HG03520 (cell line): ENCODE results near the gene PNPLA2.

Experiments used
- ATAC-seq: cut with Tn5 transposase; IDR thresholded peaks from one replicate; pipeline ENCODE4 v1.9.1; 2021; ENCODE audit warnings: mild to moderate bottlenecking, moderate library complexity; ENCODE audit not compliant: unreplicated experiment

The PNPLA2 gene

DNA sequence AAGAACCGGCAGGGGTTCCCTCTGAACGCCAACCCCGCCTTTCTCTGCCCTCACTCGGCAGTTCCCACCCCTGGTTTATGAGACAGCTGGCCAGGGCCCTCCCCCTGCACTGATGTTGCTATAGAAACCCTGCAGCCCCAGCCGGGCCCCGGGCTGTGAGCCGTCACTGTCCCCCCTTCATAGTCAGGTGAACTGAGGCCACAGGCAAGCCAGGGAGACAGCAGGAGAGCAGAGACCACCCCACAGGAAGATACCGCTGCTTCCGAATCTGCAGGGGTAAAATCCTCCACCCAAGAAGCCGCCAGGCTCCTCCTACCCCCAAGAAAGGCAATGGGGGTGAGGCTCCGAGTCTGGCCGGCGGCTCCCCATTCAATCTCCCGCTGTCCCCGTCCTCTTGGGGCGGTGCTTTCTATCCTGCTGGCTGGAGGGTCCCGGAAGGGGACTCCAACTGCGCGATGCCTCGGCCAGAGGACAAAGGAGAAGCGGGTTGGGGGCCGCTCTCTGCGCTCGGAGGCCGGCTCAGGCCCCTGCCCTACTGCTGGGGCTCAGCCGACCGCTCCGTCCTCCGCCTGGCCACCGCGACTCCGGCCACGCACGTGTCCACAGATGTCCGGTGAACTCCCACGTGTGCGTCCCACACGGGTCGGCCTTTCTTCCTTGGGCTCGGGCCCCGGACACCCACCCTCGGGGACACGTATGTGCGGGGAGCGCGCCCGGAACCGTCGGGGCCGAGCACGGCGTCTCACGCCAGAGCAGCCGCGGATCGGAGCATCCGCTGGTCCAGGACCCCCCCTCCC, 21.2 kb upstream of the PNPLA2 start:
- ATAC-seq = peak; percentile 39

DNA sequence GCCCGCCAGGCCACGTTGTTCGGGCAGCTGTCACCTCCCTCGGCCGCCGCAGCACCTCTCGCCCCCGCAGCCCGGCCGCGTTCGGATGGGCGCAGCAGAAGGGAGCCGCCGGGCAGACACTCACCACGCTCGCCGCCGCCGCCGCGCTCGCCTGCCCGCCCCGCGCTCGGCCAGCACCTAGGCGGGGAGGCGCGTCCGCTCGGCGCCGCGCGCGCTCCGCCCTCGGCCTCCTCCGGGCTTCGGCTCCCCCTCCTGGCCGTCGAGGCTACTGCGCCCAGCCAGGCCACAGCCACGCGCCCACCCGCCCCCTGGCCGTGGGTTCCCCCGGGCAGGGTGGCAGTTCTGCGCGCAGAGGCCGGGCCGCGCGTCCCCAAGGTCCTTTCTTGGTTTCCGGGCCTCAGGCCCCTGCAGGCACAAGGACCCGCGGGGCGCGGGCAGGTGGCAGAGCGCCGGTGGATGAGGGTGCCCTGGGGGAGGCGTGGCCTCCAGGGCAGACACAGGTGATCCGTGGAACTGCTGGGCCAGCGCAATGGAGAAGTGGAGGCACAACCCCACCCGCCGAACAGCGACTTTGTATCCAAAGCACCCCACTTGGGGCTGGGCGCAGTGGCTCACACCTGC, 20.5 kb upstream of the PNPLA2 start, which contains the start of gene SLC25A22:
Gene SLC25A22 (minus strand): TSS at position 189 of the 621 bp plus-strand sequence. CDS start 3,275 bp downstream, outside the sequence.
- peak; percentile 46 for ATAC-seq

DNA sequence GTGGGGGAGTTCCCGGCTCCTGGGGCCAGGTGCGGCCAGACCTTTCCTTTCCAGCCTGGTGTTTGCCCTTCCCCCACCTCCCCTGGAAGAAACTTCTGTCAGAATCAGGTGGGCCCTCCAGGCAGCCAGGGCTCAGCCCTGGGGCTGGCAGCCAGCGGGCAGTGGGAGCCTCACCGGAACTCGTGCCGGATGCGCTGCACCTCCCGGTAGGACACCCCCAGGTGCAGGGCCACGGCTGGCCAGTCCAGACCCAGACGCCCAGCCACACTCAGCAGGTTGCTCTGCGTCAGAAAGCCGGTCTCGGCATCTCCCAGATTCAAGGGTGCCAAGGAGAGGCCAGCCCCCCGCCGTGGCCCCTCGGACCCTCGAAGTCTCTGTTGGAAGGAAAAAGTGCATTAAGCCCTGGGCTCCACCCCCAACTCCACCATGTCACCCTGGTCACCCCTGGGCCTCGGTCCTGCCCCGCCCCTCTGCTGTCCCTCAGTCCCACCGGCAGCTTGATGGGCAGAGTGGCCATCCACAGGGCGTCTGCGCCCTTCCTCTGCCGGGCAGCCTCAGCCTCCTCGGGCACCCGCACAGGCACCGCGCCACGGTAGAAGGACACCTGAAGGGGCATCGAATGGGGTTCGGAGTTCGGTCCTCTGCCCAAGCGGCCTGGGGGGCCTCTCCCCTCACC, 18.9 kb upstream of the PNPLA2 start:
- ATAC-seq = no peak

DNA sequence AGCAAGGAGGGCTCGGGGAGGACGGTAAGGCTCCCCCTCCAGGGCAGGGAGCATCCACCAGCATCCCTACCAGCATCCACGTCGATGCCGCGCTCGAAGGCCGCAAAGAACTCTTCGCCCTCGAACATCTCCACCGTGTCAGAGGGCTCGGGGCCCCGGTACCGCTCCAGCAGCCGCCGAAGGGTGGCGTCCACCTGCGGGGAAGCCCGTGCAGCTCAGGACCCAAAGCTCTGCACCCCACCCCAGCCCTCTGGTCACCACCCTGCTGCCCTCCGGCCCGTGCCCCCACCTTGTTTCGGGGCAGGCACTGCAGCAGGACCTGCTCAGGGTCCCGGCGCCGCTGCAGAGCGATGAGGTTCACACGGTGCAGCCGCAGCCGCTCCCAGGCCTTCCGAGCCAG, 18.2 kb upstream of the PNPLA2 start:
- ATAC-seq = no peak

DNA sequence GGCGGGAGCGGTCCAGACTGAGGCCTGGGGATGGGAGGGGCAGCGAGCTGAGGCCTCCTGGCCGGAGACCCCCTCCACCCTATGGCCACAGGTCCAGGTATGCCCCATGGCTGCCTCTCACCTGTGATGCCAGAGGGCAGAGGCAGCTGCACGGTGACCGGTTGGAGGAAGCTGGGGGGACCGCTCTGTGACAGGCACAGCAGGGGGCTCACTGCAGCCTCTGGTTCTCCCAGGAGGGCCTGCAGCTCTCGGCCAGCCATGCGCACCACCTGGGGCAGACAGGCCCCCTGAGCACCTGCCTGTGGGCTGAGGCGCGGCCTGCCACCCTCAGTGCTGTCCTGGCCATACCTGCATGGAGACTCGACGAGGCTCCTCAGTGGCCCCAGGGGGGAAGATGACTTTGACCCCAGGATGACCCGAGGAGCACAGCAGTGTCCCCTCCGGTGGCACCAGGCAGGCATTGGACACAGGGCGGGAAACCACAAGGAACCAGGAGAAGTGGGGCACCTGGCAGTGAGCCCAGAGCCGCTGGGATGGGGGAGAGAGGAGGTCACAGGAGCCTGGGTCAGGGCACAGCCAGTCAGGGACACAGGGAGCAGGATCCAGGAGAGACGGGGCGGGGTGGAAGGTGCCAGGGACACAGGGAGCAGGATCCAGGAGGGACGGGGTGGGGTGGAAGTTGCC, 17.5 kb upstream of the PNPLA2 start:
- ATAC-seq = no peak

DNA sequence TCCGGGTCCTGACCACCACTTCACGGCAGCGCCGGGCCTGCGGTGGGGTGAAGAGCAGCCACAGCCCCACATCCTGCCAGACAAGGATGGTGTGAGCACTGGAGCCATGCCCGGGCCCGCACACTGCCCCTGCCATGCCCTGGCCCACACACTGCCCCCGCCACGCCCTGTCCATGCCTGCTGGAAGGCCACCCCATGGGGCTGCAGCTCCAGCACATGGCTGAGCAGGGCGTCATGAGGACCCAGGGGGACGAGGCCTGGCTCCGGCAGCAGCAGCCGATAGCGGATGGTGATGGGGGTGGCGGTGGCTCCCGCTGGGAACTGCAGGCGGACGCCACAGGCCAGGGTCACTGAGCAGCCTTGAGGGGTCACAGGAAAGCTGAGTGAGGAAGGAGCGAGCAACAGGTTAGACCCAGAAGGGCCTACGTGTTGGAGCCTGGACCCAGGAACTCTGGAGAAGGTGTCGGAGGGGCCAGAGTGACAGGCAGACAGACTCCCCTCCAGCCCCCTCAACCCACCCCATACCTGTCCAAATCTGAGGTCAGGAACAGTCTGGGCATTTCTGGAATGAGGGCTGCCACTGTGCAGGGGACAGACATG, 16.6 kb upstream of the PNPLA2 start:
- ATAC-seq = no peak

DNA sequence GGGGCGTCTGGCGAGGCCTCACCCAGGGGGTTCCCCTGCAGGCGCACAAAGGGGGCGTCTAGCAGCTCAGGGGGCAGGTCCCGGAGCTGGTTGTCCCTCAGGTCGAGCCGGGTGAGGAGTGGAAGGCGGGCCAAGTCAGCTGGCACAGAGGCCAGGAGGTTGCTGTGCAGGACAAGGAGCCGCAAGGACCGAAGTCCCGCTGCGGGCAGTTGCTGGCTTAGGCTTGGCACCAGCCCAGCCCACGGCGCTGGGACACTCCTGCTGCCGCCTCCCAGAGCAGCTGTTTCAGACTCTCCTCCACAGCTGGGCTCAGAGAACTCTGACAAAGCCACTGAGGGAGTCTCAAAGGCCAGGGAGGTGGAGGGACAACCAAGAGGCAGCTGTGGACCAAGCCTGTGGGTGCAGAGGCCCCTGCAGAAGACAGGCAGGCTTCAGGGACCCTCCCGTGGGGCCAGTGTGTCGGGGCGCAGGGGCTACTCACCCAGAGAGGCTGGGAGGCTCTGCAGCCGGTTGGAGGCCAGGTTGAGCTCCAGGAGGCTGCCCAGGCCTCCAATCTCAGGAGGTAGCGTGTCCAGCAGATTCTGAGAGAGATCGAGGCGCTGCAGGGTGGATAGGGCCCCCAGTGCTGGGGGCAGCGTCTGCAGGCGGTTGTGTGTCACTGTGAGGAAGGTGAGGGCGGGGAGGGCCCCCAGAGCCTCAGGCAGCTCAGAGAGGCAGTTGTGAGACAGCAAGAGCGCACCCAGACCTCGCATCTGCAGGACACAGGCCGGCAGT, 15.8 kb upstream of the PNPLA2 start:
- no peak for ATAC-seq

DNA sequence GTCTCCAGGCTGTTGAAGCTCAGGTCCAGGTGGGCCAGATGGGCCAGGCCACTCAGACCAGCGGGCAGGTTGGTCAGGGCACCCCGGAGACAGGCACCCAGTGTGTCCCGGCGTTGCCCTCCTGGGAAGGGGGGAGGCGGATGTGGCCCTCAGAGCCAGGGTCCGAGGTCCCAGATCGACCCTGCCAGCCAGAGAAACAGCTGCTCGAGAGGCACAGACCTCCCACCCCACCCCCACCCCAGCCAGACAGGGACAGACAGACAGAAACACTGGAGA, 15.3 kb upstream of the PNPLA2 start:
- no peak for ATAC-seq

DNA sequence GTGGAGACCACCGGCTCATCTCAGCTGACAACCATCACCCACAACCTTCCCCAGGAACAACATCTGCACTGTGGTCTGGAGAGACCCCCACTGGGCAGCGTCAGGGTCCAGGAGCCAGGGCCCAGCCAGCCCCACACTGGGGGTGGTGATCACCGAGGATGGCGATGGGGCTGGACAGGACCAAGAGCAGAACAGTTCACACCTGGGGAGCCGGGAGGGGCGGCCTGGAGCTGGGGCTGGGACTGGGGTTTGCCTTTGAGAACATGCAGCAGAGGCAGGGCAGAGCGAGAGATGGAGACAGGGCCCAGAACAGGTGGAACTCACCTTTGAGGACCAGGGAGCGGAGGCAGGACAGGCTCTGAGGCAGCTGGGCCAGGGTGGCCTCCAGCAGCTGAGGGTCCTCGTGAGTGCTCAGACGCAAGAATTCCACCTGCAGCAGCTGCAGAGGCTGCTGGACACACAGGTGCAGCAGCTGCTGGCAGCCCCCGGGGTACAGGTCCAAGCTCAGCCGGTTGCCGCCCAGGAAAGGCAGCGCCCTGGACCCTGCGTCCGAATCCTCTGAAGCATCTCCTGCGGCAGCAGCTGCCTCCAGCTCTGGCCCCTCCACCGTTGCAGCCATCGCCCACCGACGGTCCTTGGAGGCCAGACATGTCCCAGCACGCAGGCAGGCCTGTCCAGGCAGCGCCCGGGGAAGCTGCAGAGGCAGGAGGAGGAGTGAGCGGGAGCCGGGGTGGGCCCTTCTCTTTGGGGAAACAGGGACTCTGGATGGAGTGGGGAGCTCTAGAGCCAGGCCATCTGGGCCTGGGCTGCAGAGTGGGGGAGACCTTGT, 14.7 kb upstream of the PNPLA2 start:
- ATAC-seq = no peak

DNA sequence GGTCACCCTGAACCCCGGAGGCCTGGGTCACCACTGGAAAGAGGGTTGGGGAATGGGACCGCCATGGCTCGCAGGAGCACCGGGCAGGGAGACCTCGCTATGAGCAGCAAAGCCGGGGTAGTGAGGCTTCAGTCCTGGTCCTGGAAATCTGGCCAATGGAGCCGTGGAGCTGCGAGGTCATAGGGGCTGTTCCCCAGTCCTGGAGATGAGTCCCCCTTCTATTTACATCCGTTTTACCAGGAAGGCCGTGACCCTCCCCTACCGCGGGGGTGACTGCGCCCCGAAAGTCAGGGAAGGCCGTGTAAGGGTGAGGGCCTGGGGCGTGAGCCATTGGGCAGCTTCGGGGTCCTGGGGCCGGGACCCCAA, 14.1 kb upstream of the PNPLA2 start:
- no peak for ATAC-seq

DNA sequence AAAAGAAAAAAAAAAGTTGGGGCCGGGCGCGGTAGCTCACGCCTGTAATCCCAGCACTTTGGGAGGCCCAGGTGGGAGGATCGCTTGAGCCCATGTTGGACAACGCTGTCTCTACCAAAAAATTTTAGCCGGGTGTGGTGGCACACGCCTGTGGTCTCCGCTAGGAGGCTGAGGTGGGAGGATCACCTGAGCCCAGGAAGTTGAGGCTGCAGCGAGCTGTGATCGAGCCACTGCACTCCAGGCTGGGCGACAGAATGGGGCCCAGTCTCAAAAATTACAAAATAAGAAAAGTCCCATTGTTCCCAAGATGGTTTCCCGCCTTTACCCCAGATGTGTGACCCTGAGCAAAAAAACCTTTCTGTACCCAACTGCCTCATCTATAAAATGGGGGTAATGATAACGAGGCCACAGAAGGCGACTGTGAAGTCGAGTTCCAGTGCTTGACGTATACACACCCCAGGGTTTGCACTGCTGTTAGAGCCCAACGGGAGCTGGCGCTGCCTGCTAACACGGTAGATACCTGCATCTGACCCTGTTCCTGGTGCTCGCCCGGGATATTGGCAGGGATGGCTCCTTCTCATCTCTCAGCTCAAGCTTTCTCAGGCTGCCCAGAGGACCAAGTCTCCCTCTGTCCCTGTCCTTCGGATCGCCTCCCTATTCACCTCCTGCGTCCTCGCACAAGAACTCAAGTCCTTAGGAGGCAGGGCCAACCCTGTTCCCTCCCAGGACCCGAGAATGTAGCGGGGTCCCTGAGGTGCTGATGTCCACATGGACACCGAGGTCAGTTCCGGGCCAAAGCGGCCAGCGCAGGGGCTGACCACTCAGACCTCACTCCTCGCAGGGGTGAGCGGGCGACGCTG, 10.1 kb upstream of the PNPLA2 start:
- ATAC-seq = no peak

DNA sequence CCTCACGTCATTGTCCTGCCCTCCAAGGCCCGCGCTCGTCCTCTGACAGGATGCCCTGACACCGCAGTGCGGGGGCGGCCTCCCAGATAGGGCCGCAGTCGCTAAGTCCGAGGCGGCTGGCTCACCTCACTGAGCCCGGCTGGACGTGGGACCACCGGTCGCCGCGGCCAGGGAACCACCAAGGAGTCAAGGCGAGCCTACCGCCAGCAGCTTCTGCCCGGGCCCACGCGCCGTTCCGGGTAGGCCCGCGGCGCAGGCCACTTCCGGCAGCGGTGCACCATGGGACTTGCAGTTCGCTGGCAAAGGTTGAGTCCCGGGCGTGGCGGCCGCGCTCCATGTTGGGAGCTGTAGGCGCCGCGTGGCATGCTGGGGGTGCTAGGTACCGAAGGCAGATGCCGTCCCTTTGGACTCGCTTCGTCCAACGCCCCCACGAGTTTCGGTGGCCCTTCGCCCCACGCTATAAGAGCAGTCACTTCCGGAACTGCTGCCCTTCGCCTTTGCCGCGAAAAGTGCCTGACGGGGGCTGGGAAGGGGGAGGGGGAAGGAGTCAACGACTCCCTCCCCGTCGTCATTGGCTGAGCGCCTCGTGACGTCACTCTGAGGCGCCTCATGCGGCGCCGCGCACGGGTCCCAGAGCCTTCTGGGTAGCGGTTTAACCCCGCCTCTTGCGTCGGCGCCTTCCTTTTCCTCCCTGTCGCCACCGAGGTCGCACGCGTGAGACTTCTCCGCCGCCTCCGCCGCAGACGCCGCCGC, 9.3 kb upstream of the PNPLA2 start, which contains the start of gene RPLP2:
Gene RPLP2 (plus strand): TSS at position 681 of the 753 bp plus-strand sequence. CDS start 268 bp downstream, outside the sequence.
- ATAC-seq = peak; percentile 59

DNA sequence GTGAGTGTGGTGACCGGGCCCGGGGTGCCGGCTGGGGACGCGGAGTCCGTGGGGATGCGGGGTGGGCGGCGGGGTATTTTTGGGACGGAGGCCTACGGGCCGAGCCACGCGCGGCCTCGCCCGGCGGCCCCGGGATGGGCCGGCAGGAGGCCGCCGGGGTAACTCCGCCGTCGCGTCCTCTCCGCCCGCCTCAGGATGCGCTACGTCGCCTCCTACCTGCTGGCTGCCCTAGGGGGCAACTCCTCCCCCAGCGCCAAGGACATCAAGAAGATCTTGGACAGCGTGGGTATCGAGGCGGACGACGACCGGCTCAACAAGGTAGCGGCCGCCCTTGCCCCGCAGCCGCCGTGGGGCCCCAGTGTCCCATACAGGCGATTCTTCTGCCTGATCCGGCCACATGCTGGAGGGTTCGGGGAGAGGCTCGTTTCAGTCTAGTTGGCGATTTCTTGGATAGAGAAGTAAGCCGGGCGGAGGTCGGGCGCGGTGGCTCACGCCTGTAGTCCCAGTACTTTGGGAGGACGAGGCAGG, 8.6 kb upstream of the PNPLA2 start:
- ATAC-seq = no peak

DNA sequence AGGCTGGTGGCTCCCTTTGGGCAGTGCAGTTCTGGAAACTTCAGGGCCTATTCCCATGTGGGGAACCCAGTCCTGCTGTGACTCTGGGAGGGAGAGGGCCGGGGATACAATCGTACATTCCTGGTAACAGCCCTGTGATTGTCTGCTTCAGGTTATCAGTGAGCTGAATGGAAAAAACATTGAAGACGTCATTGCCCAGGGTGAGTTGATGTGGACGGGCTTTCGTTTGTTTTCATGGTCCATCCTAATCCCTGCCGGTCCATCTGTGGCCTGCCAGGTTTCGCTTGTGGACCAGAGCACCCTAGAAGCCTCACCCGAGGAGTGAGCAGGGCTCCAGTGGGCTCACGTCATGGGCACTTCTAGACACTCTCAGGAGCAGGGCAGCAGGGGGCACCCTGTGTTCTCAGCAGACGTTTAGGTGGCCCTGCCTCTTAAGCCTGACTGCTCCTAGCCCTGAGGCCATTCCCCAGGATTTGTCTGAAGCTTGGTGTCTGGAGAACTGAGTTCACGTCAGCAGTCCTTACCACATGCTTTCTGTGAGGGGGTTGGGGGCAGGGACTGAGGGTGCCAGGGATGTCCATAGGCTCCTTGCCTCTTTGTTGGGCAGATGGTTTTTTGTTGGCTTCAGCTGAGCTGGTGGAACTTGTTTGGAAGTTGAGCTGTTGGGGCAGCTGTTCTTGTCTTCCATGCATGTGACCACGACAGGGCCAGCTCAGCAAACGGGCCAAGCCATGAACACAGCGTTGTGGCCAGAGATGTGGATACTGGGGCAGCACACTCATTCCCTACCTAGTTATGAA, 7.1 kb upstream of the PNPLA2 start:
- ATAC-seq = no peak

DNA sequence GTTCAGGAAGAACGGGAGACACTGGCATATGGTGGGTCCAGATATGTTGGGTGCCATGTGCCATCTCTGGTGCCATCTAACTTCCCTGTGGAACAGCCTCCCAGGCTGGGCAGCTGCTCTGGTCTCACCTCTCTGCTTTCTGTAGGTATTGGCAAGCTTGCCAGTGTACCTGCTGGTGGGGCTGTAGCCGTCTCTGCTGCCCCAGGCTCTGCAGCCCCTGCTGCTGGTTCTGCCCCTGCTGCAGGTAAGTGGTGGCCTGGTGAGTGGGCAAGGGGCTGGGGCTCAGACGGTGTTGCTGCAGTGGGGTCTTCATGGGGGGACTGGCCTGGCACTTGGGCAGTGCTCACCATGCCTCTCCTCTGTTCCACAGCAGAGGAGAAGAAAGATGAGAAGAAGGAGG, 6.3 kb upstream of the PNPLA2 start:
- no peak for ATAC-seq

DNA sequence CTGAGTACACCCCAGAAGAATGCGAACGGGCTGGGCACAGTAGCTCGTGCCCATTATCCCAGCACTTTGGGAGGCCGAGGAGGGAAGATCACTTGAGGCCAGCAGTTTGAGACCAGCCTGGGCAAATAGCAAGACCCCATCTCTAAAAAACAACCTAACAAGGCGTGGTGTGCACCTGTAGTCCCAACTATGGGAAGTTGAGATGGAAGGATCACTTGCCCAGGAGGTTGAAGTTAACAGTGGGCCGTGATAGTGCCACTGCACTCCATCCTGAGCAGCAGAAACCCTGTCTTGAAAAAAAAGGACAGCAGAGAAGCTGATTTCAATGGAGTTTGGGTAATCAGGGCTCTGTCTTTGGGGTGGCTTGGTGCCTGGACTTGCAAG, 5.7 kb upstream of the PNPLA2 start:
- ATAC-seq = no peak
